HG03521 (cell line): ENCODE measurements around the gene MAD1L1.

Source experiments
- ATAC-seq: cut with Tn5 transposase; IDR thresholded peaks from one replicate; pipeline ENCODE4 v1.9.1; 2021; ENCODE audit warnings: mild to moderate bottlenecking, moderate library complexity; ENCODE audit not compliant: unreplicated experiment

The MAD1L1 gene

DNA sequence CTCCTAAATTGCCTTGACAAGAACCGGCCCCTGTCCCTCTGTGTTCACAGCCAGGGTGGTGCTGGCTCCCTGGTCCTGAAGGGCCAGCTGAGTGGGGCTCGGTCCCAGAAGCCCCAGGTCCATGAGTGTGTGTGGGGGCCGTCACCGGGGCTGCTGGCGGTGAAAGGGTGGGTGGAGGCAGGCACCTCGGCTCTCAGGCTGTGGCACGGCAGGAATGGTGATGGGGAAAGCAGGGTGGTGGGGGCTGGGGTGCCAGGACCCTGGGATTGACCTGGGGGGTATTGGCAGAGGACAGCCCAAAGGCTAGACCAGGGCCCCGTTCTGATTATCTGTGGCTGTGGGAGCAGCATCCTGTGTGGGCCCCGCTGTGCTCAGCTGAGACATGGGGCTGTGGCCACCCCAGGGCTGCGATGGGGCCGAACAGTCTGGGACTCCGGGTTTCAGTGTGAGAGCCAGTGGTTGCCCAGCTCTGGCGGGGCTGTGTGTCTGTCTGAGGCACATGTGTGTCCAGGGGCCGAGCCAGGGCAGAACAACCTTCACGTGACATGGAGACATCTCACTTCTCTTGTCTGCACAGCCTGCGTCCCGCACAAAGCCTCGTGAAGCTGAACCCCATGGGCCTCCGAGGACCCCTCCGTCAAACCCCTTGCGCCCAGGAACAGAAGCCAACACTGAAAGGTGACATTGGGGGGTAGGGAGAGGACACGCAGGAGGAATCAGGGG lies 418.5 kb downstream of the MAD1L1 start:
- no peak for ATAC-seq

DNA sequence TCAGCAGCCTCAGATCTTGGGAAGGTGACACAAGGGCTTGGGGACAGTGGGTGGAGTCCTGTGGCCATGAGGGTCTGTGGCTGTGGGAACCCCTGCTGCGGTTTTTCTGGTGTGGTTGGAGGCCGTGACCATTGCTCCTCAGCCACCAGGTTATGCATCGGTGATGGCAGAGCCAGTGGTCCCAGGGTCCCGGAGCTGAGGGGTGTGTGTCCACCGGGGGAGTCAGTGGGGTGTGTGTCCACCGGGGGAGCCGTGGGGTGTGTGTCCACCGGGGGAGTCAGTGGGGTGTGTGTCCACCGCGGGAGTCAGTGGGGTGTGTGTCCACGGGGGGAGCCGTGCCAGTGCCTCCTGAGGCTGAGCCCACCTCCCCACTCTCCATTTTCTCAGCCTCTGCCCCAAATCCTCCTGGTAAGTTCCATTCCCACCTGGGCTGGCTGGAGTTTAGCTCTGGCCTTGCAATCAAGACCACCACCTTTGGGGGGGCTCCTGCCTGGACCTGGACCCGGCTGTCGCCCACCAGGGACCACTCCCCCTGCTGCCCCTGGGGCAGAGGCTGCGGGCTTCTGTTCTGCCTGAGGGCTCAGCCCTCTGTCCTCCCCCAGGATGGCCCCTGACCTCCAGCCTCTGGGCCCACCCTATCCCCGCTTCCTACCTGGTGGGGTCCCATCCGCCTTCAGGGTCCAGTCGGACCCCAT lies 419.2 kb downstream of the MAD1L1 start:
- ATAC-seq = no peak

DNA sequence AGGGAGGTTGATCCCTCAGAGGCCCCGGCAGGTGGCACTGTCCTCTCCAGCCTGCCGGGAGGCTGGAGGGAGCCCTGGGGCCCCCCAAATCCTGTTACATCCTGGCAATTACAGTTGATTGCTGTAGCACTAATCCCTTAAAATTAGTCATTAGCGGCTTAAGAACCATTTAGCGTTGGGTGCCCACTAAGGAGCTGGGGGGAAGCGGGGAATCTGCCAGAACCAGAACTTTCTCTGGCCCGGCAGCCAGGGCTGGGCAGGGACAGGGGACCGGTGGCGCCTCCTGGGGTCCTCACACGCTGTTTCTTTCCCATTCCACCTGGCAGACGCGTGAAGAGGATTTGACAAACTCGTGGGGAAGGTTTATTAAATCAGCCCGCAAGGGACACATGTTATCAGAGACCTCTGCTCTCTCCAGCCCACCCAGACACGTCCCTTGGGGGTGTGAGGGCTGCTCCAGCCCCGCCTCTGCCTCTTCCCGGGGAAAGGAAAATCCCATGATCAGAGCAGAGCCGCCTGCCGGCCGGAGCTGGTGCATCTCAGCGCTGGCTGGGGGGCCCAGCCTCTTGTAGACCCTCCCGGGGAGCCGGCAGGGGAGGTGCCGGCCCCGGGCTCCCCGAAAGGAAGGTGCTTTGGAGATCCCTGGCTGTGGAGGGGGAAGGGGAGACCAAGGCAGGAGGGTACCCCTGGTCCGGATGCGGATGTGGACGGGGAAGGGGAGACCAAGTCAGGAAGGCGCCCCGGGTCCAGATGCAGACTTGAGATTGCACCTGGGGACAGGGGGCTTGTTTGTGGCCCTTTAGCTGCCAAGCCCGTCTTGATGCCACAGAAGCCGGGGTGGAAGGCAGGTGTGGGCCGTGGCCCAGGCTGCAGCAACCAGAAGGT lies 420.0 kb downstream of the MAD1L1 start:
- ATAC-seq = no peak

DNA sequence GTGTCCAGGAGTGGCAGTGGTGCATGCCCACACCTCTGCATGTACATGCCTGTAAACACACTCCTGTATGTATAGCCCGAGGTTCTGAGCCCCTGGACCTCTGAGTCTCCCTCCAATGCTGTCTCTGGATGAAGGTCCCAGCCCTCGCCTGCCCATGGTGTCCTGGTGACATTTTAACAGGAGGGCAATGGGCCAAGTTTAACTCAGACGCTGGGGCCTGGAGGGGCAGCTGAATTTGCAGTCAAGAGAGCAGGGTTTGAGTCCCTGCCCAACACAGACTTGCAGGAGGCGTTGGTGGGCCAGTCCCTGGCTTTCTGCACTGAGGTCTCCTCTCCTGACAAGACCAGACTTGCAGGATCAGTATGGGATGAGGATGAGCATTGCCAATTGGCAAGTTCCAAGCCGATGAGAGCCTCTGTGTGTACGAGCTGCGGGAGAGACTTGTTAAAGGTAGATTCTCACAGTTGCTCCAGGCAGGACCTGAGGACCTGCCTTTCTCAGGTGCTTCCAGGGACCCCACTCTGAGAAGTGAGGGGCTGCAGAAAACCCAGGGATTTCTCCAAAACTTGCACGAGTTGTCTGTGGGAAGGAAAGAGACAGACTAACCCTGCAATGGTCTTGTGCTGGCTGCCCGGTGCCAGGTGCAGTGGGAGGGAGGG lies 420.8 kb downstream of the MAD1L1 start:
- ATAC-seq = no peak

DNA sequence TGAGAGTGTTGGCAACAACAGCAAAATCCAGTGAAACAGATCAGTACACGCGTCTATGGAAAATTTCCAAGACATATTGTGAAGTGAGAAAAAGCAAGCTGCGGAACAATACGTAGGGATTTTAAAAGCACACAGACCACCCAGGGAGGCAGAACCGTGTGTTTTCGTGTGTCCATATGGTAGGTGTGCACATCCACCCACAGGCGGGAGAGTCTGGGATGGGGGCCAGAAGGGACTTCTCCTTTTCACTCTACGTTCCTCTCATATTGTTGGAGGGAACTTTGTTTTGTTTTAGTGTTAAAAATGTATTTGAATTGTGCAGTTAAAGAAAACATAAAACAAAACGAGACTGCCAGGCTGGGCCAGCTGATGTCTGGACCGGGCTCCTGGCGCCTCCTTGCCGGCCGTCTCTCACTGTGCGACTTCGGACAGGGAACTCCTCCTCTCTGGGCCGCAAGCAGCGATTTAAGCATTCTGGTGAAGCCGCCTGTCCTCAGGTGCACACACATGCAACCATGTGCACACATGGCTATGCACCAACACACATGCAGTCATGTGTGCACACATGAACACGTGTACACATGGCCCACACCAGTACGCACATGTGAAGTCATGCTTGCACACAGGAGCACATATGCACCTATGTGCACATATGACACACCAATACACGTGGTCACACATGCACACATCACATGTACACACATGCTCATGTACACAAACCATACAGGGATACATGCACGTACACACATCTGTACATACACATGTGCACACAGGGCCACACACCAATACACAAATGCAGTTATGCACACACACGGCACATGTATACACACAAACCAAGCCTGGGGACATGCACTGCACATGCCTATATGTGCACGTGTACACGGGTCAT lies 421.5 kb downstream of the MAD1L1 start:
- no peak for ATAC-seq

DNA sequence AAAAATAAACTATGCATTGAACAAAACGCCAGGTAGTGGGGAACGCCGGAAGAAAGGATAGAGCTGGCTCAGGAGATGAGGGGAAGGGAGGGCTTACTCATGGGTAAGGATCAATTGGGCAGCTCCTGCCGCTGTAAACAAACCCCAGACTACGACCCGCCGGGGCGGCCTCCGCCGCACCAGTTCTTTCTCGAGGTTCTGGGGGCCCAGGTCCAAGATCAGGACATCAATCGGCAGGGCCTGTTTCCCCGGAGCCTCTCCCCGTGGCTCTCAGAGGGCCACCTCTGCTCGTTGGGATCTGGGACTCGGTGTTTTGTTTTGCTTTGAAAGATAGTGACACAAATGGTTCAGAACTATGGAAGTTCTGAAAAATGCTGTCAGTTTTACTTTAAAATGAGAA lies 422.2 kb downstream of the MAD1L1 start:
- ATAC-seq = no peak

DNA sequence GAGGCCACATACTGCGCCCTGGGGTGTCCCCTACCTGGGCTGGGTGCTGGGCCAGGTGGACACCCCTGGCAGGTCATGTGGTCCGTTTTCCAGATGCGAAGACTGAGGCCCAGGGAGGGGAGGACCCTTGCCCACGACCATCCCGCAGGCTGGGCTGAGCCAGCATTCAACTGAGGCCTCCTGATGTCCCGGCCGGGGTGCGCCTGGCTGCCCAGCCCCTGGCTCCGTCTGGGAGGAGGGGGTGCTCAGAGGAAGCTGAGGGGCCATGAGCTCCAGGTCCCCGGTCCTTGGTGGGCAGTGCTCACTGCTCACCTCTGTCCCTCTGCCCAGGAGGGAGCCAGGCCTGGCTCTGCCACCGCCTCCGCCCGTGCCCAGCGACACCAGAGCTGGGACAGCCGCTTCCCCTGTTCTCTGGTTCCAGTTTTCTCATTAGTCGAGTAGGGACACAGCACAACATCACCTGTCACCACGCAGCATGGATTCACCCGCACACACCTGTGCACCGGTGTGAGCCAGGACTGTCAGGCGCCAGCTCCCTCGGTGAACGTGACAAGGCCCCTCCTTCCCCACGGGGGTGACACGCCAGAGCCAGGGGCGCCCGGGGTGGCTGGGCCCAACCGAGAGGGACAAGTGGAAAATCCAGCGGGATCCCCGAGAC lies 423.0 kb downstream of the MAD1L1 start:
- ATAC-seq = no peak

DNA sequence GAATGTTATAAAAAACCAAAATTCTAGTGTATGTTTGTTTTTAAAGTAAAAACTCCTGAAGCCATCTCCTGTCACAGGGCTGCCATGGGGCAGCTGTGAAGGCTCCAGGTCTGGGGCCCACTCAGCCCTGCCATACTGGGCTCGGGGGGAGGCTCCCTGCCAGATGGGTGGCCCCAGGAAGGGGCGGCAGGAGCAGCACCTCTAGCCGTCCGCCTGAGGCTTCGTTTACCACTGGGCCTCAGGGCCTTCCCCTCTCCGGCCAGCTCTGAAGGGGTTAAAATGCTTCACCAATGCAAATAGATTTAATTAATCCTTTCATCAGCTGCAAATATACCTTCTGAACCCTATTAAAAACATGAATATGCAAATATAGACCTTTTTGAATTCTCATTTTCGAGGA lies 423.7 kb downstream of the MAD1L1 start:
- ATAC-seq = no peak

DNA sequence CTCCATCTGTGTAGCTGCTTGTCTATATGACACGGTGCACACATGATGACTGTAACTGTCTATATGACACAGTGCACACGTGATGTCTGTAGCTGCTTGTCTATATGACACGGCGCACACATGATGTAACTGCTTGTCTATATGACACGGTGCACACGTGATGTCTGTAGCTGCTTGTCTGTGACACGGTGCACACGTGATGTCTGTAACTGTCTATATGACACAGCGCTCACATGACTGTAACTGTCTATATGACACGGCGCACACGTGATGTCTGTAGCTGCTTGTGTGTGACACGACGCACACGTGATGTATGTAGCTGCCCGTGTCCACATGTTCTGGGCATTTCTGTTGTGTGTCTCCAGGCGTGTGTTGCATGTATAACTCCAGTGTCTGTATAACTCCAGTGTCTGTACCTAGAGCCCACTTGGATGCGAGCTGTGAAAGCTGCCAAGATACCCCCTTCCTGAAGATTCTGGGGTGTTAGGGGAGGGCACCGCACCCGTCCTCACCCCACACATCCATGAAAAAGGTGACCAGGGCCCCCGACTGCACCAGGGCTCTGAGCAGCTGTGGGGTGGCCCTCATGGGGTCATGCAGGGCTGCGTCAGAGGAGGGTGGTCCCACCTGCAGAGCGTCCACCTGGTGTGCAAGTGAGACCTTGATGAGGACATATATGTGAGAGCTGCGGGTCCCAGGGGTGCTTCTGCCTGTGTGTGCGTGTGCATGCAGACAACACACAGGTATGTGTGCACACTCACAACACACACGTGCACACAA lies 424.7 kb downstream of the MAD1L1 start:
- no peak for ATAC-seq

DNA sequence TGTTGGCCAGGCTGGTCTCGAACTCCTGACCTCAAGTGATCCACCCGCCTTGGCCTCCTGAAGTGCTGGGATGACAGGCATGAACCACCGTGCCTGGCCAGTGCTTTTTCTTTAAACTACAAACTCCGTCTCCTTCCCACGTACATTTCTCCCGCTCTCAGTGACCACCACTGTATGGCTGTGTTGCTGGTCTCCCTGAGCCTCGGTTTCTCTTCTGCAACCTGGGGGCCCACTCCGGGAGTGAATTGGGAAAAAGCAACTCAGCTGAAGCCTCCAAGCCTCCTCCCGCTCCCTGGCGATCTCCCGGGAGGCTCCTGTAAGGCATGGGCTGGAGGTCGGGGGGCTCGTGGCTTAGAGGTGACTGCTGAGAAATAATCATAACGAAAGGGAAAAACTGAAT lies 426.4 kb downstream of the MAD1L1 start:
- no peak for ATAC-seq

DNA sequence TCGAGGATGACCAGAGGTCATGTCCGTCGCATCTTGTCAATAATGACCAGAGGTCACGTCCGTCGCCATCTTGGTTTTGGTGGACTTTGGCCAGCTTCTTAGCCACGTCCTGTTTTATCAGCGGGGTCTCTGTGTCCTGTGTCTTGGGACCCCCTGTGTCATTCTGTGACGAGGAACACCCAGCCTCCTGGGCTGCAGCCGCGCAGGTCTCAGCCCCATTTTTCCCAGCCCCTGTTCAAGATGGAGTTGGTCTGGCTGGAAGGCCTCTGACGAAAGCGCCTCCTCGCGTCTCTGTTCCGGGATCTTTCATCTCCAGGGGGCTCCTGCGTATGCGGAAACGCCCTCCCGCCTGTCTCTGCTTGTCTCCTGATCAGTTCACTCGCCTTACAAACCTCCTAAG lies 428.4 kb downstream of the MAD1L1 start:
- no peak for ATAC-seq

DNA sequence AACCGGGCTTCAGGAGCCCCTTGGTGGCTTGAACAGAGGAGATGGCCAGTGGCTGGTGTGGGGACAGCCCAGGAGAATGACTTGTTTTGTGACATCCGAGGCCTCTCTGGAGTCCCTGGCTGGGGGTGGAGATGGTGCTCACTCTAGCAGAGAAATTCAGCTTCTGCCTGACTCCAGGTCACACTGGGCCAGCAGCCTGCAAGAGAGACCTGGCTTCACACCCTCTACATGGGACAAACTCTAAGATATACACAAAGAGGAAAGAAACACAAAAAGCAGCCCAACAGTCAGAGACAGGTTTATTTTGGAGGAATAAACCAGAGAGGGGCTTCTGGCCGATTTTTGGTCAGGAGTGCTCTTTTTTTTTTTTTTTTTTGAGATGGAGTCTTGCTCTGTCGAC lies 429.8 kb downstream of the MAD1L1 start:
- ATAC-seq = no peak

DNA sequence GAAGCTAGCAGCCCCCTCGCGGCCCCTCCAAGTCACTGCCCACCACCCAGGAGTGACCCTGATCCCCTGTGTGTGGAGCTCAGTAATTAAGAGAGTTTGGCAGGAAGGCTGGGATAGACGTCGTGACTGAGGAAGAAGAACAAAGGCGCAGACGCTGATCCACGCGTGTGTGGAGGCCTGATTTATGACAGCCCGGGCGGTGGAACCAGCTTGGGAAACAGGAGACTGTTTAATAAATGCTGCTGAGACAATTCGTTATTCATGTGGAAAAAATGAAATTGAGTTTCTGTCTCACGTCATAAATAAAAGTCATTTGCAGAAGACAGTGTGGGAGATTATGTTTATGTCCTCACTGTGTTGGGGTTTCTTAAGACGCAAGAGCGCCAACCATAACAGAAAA lies 431.8 kb downstream of the MAD1L1 start:
- ATAC-seq = no peak

DNA sequence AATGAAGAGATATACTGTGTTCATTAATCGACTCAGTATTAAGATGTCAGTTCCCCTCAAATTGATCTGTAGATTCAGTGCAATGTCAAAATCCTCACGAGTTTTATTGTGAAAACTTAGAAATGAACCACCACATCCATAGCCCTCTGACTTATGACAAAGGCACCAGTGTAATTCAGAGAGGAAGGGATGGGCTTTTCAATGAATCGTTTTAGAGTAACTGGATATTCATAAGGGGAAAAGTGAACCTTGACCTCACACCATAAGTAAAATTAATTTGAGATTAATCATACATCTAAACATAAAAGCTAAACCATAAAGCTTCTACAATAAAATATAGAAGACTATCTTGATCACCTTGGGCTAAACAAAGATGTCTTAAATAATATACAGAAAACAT lies 434.6 kb downstream of the MAD1L1 start:
- ATAC-seq = no peak

DNA sequence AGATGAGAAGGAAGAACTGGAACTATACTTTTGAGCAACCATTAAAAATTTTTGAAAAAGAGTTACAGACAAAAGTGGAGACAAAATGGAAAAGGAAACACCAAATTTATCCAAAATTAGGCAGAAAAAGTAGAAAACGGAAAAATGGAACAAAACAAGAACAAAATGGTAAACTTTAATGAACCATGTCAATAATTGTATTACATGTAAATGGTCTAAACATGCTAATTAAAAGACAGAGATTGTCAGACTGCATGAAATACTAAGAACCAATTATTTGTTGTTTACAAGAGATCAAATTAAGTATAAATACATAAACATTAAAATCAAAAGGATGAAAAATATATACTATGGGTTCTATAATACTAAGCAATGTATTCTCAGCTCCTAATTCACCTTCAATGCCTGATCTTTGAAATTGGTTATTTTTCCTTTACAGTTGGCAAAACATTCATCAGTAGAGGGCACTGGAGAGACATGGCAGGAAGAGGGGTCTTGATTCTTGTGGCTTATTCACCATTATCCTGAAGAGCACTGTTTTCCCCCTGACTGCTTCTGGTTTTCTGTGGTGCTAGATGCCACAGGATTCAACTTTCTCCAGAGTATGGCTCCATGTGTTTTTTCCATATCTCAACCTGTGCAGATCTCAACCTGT lies 437.7 kb downstream of the MAD1L1 start:
- no peak for ATAC-seq

DNA sequence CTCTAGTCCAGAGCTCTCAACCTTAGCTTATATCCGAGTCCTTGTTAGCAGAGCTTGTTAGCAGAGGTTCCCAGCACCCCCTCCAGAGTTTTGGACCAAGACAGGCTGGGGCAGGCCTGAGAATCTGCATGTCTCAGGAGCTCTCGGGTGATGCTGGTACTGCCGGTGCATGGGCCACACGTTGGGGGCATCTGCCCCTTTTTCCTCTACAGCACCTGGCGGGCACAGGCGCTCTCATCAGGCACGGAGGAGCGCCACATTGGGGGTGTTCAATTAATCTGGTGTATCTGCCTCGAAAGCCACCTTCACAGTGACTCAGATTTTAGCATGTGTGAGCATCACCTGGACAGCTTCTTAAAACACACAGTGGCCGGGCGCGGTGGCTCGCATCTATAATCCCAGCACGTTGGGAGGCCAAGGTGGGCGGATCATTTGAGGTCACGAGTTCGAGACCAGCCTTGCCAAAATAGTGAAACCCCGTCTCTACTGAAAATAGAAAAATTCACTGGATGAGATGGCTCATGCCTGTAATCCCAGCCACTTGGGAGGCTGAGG lies 445.0 kb downstream of the MAD1L1 start:
- ATAC-seq = no peak

DNA sequence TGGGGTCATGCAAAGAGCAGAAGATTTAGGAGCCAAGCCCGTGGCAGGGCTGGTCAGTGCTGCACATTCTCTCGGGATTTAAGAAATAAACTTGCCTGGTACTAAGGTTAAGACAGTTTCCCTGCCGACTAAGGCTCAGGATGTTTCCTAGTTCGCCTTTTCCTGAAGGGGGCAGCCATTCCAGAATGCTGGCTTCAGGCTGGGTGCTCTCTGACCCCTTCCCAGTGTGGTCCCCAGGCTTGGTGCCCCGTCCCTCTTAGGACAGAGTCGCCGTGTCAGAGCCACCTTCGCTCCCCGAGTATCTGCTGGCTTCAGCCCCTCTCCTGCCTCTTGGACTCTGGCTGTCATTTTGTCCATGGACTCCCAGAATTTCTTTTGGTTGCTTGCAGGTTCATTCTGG lies 445.5 kb downstream of the MAD1L1 start:
- no peak for ATAC-seq

DNA sequence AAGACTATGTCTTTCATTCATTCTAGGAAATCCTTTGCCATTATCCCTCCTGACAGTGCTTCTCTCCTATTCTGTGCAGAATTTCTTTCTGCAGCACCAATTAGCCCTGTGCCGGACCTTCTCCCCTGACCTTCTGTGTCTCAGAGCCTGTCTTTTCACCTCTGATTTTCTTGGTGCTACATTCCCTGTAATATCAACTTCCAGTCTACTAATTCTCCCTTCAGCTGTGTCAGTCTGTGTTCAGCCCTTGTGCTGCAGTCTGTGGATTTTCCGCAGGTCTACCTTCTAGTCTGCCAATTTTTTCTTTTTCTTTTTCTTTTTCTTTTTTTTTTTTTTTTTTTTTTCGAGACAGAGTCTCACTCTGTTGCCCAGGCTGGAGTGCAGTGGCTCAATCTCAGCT lies 446.9 kb downstream of the MAD1L1 start:
- ATAC-seq = no peak
